SU-DHL-6 (cell line): ENCODE data around the gene MAML2.

Experiments
- EZH2phosphoT487 ChIP-seq: fragments of 200-600 bp; sonication (generic), shearing (Covaris generic); conservative IDR thresholded peaks from 2 replicates; pipeline ENCODE4 v1.6.1; 2018; ENCODE audit warnings: mild to moderate bottlenecking, antibody characterized with exemption, low read length, moderate library complexity, mixed read lengths
- TF ChIP-seq, protein P1 (sequence below): fragments of 200-600 bp; sonication (generic); IDR thresholded peaks from one replicate; pipeline ENCODE4 v1.5.1; 2017; ENCODE audit warnings: antibody characterized with exemption, mild to moderate bottlenecking, low read length, moderate library complexity; ENCODE audit not compliant: insufficient read depth, poor library complexity, severe bottlenecking

GRCh38 chr11:96044311-96044710, 298.7 kb downstream of the MAML2 start:
- no peak for TF ChIP-seq EZH2phosphoT487
- TF ChIP-seq, protein P1, sequence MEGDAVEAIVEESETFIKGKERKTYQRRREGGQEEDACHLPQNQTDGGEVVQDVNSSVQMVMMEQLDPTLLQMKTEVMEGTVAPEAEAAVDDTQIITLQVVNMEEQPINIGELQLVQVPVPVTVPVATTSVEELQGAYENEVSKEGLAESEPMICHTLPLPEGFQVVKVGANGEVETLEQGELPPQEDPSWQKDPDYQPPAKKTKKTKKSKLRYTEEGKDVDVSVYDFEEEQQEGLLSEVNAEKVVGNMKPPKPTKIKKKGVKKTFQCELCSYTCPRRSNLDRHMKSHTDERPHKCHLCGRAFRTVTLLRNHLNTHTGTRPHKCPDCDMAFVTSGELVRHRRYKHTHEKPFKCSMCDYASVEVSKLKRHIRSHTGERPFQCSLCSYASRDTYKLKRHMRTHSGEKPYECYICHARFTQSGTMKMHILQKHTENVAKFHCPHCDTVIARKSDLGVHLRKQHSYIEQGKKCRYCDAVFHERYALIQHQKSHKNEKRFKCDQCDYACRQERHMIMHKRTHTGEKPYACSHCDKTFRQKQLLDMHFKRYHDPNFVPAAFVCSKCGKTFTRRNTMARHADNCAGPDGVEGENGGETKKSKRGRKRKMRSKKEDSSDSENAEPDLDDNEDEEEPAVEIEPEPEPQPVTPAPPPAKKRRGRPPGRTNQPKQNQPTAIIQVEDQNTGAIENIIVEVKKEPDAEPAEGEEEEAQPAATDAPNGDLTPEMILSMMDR, result no peak
